GM19438 (cell line): Measurements from ENCODE around the gene SYNPO.

Source experiments
- ATAC-seq: cut with Tn5 transposase; IDR thresholded peaks from one replicate; pipeline ENCODE4 v1.9.1; 2021; ENCODE audit warnings: low read depth; ENCODE audit not compliant: unreplicated experiment

SYNPO gene

GRCh38 chr5:150639377-150639692, 1.1 kb upstream of the SYNPO start:
- ATAC-seq = no peak

GRCh38 chr5:150639751-150640150, 709 bp upstream of the SYNPO start:
- ATAC-seq = no peak

- no peak for ATAC-seq
These were observed 628 bp downstream of the SYNPO start for GRCh38 chr5:150641006-150641570.

- no peak for ATAC-seq
These were observed 1.5 kb downstream of the SYNPO start for GRCh38 chr5:150641824-150642566.

GRCh38 chr5:150642567-150642927, 2.1 kb downstream of the SYNPO start:
- ATAC-seq = no peak

GRCh38 chr5:150642991-150643710, 2.7 kb downstream of the SYNPO start:
- ATAC-seq = no peak

- ATAC-seq = no peak
These were observed 3.6 kb downstream of the SYNPO start for GRCh38 chr5:150644058-150644457.

GRCh38 chr5:150644514-150644913, 4.1 kb downstream of the SYNPO start:
- ATAC-seq = no peak

- ATAC-seq = no peak
These were observed 4.7 kb downstream of the SYNPO start for GRCh38 chr5:150645070-150645700.

GRCh38 chr5:150647275-150648251, 7.1 kb downstream of the SYNPO start:
- ATAC-seq = no peak

GRCh38 chr5:150648294-150649107, 8.0 kb downstream of the SYNPO start:
- no peak for ATAC-seq

- no peak for ATAC-seq
These were observed 8.9 kb downstream of the SYNPO start for GRCh38 chr5:150649108-150650020.

- ATAC-seq = no peak
These were observed 9.9 kb downstream of the SYNPO start for GRCh38 chr5:150650021-150651006.

GRCh38 chr5:150651382-150651781, 10.9 kb downstream of the SYNPO start:
- ATAC-seq = no peak

- no peak for ATAC-seq
These were observed 11.6 kb downstream of the SYNPO start for GRCh38 chr5:150651924-150652671.

GRCh38 chr5:150653145-150653761, 12.8 kb downstream of the SYNPO start:
- no peak for ATAC-seq
